GM23248 (cell line): ENCODE measurements around the gene SMPD3.

Source experiments
- EZH2 ChIP-seq: fragments of 200-600 bp; sonication (generic); IDR thresholded peaks from 2 replicates; pipeline ENCODE4 v1.6.1; 2018; ENCODE audit warnings: antibody characterized with exemption, mild to moderate bottlenecking; ENCODE audit not compliant: insufficient read depth, poor library complexity, severe bottlenecking
- EZH2phosphoT487 ChIP-seq: fragments of 200-600 bp; sonication (generic); IDR thresholded peaks from 2 replicates; pipeline ENCODE4 v1.6.1; 2018; ENCODE audit warnings: antibody characterized with exemption, moderate library complexity, mild to moderate bottlenecking, low read depth; ENCODE audit not compliant: insufficient read depth

GRCh38 chr16:68421076-68421475 is 27.2 kb downstream of the SMPD3 start:
- TF ChIP-seq EZH2phosphoT487: no peak
- no peak for TF ChIP-seq EZH2
